HUDEP-2 (cell line): ENCODE data around the gene MYBBP1A.

Experiments used
- DNase-seq, 76 experiments: peaks; one replicate each; lab custom pipeline; 2025; ENCODE audit not compliant: unreplicated experiment in 76 of 76; lab: John Stamatoyannopoulos, UW

The MYBBP1A gene

DNA sequence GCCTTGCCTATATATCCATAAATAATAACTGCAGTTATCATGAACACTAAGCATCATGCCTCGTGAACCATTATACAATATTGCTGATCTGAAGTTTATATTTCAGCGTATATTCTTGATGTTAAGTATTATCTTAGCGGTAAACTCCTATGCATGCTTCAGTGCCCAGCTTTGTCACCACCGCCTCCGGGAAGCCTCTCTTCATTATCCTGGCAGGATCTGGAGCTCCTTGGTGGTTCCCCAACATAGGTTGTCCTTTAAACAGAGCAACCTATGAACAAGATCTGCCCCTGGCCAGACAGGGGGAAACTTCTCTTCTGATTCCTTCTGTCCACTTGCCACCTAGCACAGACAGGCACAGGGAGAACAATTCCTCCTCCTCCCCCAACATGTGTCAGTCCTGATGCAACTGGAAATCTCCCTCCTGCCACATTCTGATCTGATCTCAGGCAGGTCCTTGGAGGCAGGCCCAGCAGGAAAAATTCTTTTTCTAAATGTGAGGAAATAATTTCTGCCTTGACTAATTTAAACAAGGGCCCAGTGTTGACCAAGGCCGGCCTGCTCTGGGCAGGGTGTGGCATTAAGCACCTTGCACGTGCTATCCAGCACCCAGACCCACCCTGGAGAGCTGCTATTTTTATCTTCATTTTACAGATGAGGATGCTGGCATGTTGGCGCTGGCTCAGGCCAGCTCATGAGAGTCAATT lies 34.1 kb downstream of the MYBBP1A start:
- peak in 4 of 76 experiments; percentile 2 to 33 (median 22) for DNase-seq

DNA sequence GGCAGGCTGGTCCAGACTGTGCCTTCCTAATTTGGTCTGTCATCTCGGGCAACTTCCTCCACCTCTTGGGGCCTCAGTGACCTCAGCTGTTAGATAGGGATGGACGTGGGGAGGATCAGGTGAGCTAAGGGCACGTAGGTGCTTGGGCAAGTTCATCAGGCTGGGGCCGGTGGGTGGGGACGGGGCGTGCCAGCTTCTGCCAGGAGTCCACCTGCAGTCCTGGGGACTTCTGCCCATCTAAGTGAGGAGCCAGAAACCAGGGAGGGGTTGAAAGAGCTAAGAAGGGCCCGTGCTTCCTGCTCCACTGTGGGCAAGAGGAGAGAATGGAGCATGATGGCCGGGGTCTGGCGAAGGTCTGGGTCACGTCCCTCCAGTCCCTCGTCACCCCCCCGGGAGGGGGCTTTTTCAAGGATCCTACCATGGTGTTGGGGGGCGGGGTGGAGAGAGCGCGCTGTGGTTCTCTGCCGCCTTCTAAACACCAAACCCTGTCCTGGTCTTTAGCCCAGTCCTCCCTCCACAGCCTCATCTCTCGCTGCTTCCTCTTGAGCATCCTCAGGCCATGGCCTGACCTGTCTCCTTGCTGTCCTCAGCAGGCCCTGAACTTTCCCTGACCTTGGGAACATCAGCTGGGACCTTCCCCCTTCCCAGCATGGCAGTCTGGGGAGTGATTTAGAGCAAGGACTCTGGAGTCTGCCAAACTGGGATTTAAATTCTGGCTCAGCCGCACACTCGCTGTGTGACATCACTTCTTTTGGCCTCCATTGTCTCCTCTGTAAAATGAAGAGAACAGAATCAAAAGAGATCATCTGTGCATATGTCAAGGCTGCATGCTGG lies 34.9 kb downstream of the MYBBP1A start:
- DNase-seq = no peak

DNA sequence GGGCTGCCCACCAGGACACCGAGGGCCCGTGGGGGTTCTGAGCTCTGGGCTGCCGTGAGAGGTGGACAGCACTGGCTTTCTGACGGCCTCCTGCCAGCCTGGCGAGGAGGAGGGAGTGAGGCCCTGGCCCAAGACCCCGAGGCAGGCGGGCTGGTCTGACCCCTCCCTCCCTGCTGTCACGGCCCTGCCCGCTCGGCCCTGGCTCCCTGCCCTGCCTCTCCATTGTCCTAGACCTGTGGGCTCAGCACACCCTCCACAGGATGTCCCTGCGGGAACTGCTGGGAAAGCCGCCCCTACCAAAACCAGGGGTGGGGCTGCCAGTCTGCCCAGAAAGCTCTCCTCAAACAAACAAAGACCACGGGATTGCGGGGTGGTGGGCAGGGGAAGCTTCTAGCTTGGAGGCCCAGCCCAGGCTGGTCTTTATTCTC lies 35.8 kb downstream of the MYBBP1A start:
- DNase-seq = no peak

DNA sequence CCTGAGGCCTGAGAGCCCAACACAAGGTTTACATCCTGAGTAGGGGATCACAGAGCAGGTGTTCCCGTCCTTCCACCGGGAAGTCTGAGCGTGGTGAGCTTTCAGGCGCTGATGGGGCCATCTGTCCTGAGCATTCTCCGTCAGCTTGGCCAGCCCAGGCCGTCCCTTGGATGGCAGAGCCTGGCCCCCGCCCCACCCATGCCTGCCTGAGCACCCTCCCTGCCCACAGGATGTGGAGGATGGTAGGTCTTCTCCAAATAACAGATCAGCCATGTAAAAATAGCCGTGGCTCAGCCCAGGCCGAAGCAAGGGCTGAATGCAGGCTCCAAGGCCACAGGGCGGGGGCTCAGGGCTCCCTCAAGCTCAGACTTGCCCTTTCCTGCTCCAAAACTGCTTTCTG lies 36.3 kb downstream of the MYBBP1A start:
- DNase-seq = no peak

DNA sequence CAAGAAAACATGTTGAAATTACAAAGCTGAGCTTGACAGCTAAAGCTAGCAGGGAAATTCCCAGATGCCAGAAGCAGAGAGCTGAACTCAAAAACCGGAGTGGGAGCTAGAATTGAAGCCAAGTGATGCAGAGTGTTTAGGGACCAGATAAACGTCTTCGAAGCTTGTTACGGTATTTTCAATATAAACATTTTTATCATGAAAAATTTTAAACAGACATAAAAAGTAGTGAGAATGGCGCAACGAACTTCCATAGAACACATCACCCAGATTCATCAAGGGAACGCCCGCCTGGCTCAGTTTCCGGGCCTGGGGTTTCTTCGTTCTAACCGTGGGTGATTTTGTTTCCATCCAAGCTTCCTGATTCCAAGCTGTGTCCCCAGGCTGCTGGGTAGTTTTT lies 38.4 kb downstream of the MYBBP1A start:
- no peak for DNase-seq

DNA sequence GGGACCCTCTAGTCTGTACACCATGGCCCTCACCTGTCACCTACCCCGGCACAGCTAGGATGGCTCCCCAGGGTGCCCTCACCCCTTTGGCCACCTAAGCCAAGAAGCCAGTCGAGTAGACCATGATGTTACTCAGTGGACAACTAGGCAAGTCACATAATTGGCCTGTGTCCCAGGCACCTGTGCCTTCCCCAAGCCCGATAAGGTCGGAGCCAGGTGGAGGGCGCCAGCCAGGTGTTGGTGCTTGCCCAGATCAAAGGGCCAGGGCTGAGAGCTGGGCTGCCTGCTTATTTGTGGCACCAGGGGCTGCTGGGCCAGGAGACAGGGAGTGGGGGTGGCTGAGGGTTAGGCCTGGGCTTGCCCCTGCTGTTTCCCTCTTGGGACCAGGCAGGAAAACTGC lies 39.7 kb downstream of the MYBBP1A start:
- no peak for DNase-seq

DNA sequence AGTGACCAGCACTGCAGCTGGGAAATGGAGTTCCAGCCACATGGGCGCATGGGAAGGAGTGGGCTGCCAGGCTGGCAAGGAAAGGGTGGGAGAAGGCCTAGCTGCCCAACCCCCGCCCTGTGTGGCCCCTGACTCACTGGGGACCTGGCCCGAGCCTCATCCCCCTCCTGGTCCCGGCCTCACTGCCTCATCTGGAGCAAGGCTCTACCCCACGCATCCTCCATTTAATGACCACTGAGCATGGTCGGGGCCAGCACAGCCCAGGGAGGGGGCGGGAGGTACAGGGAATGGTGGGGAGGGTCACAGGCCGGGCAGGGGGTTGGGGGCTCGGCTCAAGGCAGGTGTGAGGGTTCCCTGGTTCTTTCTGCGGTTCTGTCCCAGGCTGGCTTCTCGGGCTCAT lies 40.4 kb downstream of the MYBBP1A start:
- no peak for DNase-seq

DNA sequence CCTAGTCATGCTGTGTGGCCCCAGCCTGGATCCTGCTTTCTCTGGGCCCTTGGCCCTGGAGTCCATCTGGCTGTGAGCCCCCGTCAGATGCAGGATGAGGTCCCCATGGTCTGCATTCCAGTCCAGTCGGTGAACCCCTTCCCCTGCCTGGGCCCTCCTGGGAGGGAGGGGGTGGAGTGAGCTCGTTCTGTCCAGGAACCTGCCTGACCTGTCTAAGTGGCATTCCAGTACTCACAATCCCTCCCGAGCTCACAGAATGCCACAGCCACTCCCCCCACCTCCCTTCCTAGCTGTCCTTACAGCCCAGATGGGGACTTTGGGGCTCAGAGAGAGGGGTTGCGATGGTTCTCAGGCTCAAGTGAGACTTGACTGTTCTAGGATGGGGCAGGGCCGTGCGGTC lies 41.0 kb downstream of the MYBBP1A start:
- DNase-seq = no peak

DNA sequence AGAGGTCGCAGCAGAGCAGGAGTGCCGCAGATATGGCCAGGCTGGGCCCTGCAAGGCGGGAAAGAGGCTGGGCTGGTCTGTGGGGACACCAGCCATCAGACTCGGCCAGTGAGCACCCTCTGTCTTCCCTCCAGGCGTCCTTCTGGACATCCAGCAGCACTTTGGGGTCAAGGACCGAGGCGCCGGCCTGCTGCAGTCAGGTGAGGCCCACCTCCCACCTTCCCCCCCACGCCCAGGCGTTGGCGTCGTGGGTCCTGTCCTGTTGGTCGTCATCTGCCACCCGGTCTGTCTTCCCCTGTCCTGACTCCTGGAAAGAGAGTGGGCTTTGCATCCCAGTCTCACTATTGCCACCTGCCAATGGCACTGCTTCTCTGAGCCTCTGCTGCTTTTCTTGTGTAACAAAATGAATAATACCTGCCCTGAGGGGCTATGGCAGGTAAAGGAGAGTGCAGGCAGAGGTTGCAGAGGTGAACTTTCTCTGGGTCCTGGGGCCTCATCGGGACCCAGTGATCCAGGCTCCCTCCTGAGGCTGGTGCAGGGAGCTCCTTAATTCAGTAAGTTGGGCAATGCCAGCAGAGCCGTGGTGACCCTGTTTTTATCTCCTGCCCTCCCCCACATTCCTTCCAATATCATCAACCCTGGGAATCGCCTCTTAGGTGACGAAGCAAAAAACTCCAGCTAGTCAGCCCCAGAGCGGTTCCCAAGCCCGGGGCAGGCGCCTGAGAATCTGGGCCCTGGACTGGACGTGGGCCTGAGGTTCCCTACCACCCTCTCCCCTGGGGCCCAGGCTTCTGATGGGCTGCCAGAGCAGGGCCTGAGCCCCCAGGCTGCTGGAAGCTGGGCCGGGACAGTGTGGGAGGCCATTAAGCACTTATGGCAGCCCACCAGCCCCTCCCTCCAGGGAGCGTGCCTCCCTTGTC lies 41.8 kb downstream of the MYBBP1A start:
- no peak for DNase-seq

DNA sequence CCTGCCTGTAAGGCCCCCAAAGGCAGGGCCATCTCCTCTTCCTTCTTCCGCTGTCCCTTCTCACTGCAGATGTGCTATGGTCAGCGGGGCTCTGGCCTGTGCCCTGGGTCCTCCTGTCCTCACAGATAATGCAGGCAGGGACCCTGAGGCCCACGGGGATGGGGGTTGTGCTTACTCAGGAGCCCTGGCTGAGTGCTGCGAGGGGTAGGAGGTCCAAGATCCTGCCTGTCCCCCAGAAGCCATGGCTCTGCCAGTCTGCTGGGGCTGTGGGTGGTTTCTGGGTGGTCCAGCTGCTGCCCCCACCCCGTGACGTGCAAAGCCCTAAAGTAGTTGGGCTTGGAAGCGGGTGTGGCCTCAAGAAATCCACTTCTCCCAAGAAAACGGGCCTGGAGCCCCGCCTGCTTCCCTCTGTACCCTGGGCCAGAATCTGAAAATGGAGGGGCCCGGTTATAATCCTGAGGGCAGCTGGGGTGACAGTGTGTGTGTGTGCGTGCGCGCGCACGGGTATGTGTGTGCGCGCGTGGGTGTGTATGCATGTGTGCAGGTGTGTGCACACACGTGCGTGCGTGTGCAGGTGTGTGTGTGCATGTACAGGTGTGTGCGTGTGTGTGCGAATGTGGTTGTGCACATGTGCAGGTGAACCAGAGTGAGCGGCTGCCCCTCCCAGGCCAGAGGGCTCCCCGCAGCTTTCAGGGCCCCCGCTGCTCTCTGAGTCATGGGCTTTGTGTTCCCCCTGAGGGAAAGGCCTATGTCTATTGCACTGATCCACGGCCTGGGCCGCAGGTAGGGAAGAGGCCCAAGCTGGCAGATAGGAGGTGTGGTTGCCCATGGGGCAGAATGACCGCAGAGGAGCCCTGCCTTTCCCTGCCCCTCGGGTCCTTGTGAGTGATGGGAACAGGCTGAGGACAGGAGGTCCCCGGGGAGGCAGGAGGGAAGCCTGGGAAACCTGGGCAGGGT lies 42.8 kb downstream of the MYBBP1A start:
- DNase-seq = no peak

DNA sequence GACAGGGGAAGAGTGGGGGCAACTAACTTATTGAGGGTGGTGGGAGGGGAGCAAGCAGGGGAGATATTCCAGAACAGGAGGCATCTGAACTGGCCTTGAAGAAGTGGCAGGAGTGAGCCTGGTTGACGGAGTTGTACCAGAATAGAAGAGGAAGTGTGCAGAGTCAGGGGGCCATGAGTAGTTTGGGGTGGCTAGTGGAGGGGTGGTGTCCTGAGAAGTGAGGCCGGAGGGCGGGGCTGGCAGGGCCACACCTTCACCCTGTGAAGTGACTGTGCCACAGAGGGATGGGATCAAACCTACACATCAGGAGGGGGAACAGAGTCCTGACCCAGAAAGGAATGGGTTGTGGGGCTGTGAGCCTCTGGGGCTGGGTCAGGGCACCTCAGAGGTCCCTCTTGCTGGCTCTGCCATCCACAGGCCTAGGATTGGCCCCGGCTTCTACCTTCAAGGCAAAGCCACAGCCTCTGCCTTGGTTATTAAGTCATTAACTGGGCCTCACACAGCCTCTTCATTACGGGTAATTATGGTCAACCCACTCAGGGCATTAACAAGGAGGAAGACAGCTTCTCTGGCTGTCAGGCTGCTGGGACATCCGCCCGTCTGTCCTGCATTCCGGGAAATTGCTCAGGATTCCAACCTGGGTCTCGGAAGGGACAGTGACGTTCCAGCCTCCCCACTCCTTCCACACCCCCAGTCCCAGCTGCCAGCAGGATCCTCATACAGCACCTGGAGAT lies 43.8 kb downstream of the MYBBP1A start:
- no peak for DNase-seq

DNA sequence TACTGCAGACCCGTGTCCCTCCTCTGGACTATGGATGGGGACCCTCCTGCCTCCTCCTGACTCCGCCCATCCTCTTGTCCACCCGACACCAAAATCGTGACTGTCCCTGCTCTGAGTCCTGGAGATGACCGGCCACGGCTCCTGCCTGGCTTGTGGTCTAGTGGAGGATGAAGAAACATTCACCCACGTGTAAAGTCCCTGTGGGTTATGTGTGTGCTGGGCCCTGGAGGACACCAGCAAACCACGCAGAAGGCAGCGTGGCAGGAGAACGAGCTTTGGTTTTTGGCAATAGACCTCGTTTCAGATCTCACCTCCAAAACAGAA lies 44.6 kb downstream of the MYBBP1A start:
- DNase-seq = no peak

DNA sequence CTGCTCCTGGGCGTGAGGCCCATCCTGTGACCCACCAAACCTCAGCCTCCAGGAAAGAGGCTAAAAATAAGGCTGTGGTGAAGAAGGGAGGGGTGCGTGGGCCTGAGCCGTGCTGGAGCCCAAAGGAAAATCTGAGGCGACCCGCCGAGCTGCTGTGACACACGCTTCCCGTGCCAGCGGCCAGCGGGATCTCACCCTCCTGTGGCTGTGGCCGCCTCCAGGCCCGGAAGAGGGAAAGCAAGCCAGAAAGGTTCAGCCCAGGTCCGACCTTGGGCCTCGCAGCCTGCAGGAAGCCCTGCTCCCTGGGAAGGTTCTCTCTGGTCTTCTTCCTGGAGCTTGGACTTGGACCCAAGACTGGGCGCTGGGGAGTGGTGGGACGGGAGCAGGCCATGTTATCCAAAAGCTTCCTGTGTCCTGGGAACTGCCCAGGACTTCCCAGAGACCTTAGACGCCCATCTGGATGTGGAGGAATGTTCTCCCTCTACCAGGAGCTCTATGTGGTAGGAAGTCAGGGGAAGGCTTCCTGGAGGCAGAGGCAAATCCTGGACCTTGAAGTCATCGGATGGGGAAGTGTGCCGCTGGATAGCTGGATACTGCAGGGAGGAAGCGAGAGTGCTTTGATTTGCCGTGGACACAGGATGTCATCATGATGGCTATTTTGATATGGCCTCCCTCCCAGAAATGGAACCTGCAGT lies 45.1 kb downstream of the MYBBP1A start:
- no peak for DNase-seq

DNA sequence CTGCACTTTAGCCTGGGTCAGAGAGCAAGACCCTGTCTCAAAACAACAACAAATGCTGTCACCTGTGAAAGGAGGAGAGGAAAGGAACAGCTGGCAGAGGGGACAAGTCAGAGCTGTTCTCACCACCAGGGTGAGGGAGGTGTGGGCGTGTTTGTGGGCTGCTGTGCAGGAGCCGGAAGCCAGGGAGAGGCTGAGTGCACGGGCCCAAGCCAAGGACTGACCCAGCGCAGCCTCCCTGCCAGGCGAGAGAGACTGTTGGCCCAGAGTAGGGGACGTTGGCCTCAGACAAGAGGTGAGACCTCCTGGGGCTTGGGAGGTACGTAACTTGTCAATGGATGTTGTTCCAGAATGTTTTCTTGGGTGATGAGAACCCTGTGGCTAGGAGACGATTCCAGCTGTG lies 45.8 kb downstream of the MYBBP1A start:
- peak in 11 of 76 experiments; percentile 6 to 51 (median 19) for DNase-seq

DNA sequence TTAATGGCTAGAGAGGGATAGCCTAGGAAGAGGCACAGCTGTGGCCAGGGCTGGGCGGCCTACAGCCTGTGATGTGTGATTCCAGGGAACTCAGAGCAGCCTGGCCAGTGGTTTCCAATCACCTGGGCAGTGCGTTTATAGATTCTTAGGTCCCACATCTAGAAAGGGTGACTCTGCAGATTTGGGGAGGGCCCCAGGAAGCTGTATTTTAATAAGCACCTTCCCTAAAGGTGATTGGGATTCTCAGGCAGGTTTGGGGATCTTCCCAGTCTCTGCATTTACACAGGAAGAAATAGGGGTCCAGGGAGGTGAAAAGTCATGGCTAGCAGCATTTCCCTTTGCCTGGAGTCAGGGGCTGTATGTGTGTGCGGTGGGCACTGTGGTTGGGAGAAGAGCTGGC lies 47.0 kb downstream of the MYBBP1A start:
- no peak for DNase-seq

DNA sequence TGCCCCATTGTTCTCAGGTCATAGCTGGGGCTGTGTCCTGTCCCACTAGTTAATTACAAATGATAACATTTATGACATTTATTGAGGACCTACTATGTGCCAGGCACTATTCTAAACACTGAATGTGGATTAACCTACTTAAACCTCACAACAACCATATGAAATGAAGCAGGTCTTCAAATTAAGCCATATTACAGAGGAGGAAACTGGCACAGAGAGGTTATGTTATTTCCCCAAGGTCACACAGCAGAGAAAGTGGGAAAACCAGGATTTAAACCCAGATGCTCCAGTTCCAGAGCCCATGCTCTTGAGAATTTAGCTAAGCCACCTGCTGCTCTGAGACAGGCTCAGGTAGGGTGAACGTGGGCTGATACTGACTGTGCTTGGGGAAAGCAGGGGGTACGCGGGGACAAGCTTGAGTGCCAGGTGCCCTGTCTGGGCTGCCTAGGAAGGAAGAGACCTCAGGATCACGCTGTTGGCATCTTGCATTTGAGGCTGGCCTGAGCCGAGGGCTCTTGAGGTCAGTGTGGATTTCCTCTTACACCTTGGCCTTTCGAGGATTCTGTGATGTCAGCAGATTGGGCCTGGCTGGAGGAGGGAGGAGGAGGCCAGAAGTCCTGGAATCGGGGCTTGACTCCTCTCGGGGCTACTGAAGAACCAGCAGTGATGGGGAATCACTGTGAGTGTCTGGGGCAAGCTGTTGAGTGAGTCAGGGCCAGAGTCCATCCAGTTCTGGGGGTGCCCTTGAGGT lies 47.6 kb downstream of the MYBBP1A start:
- DNase-seq = no peak

DNA sequence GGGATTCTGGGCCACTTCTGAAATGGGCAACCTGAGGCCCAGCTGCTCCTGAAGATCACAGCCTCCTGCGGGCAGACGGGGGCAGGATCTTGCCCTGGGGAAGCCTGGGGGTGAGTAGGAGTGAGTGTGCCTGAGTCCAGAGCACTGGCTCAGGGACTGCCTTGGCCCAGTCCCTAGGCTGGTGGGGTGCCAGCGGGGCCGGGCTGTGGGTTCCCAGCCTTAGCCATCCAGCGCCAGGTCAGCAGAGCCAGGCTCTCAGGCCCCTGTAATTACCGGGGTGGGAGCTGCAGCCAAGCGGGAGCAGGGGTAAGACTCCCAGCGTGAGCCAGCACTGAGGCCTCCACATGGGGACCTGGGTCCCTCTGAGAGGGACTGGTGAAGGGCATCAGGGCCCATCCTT lies 48.3 kb downstream of the MYBBP1A start:
- DNase-seq = no peak

DNA sequence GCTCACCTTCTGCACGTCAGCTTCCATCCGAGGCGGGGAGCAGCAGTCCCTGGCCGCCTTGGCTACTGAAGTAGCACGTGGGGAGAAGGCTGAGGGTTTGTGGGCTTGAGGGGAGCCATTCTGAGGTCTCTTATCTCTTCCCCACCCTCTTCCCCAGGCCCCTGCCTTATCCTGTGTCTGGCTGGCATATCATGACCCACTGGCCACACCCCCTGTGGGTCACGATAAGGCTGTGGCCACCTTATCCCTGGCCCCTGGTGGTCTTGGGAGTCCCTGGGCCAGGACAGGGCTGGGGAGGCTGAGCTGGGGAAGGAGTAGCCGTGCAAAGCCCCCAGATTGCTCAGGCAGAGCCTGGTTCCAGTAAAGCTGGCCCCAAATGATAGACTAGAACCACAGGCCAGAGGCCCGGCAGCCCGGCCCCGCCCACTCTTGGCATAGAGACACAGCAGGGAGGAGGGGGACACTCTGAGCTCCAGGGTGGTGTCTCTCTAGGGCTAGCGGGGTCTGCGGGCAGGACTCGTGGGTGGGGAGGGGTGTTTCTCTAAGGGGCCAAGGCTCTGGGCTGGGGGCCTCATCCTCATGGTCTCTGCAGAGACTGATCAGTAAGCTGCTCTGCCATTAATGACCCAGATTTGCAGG lies 48.9 kb downstream of the MYBBP1A start:
- peak in 70 of 76 experiments; percentile 17 to 81 (median 56) for DNase-seq
